Omental fat pad (tissue), 4 donors: ENCODE results near the gene AP2A1. TPM values are rescaled to one million over a fixed set of nuclear protein-coding genes. Genes with fewer than 3 reads are reported as not detected.

Source experiments
- ATAC-seq: fragments of 150-250 bp; one replicate; pipeline ENCODE4 v1.9.1; 2016; ENCODE audit warnings: mild to moderate bottlenecking, moderate library complexity; ENCODE audit not compliant: low FRiP score
- DNase-seq: peaks from one replicate; pipeline ENCODE4 v3.0.0-alpha.2; 2019; ENCODE audit warnings: low spot score
- CTCF ChIP-seq, 3 donors: fragments of 450-650 bp; IDR thresholded peaks; one replicate each; pipeline ENCODE4 v1.5.1; 2016 to 2017; ENCODE audit warnings: antibody characterized with exemption in 3 of 3, mild to moderate bottlenecking in 3 of 3, moderate library complexity in 2 of 3
- total RNA-seq, 4 donors: library from RNA; depleted of rRNA; stranded (reverse); fragments of >200 nt; gene quantifications; one replicate each; pipeline ENCODE4 v1.1.0, GENCODE V29; 2016

Gene AP2A1
- total RNA-seq, 4 donors from 2014 or later, result 63.9 to 88.0 (median 72.4) TPM

GRCh38 chr19:49836176-49837008, 69.6 kb downstream of the AP2A1 start:
- no peak for ATAC-seq
- no peak for TF ChIP-seq CTCF (IDR thresholded peaks at IDR 0.05)

DNA sequence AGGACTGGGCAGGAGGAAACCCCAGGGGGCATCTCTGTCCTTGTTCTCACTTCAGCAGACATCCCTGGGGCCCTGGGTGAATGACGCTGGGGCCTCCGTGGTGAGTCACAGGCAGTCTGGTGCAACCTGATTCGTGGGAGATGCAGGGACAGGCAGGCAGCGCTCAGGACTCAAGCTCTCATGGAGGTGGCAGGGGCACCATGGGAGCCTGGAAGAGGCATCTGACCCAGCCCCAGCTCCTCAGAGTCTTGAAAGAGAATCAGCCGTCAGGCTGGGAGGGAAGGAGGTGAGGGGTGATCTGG, 70.2 kb downstream of the AP2A1 start:
- no peak for DNase-seq
- TF ChIP-seq CTCF (IDR thresholded peaks at IDR 0.05), result no peak
- no peak for ATAC-seq

More at GRCh38 chr19:49836176-49837008, 69.6 kb downstream of the AP2A1 start:
- DNase-seq, result no peak

- ATAC-seq, result no peak
- TF ChIP-seq CTCF (IDR thresholded peaks at IDR 0.05), result no peak
- no peak for DNase-seq
These were observed 70.6 kb downstream of the AP2A1 start for GRCh38 chr19:49837425-49837824.

DNA sequence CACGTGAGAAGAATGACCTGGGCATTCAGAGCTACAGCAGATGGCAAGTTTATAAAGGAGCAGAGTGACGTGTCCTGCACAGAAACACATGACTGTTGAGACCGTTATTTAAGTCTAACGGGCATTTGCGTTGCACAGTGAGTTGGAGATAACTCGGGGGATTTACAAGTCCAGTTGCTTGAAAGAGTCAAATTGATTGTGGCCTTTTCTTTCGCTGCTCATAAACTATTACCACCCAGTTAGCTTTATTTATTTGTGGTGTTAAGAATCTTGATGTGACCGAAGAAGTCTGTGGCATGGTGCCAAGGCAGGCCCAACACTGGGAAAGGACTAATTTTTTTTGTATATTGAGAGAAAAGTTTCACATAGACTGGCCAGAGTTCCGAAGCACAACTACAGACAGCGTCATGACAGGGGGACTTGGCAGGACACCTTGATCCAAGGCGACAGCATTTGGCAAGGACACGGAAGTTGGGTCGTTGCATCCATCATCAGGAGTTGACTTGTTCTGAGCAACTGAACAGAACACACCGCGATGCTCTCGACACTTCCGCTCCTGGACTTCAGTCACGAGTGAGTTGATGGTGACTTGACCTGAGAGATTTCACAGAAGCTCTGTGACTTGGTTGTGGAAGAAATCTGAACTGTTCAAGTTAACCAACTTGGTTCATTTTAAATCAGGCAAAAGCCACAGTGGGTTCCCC, 72.2 kb downstream of the AP2A1 start:
- no peak for TF ChIP-seq CTCF (IDR thresholded peaks at IDR 0.05)
- no peak for ATAC-seq
- no peak for DNase-seq

DNA sequence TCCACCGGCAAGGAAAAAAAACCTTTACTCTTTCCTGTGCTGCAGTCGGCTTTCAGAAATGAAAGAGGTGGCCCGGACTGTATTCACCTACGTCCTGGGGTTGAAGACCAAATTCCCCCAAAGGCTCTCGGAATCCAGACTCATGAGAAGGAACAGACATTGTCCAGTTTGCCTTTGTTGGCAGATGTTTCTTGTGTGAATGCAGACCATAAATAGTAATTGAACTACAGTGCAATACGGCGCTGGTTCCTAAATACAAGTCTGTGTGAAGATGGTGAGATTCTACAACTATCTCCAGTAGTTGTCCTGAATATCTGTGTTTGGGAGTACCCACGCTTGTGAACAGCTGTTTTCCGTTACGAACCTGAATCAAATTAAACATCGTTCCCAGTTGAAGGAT, 72.9 kb downstream of the AP2A1 start:
- ATAC-seq (no peak), DNase-seq (no peak)
- no peak for TF ChIP-seq CTCF (IDR thresholded peaks at IDR 0.05)

DNA sequence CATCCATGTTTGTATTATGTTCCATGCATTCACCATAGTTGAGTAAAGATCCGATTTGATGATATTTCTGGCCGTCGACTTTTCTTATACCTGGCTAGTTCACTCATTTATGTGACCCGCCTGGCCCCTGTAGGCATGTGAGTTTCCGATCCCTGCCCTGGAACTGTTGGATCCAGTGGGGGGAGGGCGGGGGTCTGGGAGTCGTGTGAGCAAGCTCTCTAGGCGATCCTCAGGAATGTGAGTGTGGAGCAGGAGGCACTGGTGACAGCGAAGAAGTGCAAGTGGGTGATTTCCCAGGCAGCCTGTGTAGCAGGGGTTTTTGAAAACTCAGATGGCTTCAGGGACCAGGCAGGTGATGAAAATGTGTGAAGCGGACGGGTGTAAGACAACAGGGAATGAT, 73.5 kb downstream of the AP2A1 start:
- no peak for ATAC-seq
- no peak for DNase-seq
- TF ChIP-seq CTCF (IDR thresholded peaks at IDR 0.05), result no peak
